ENCODE data around the gene ARHGAP35. TPM values are rescaled to one million over a fixed set of nuclear protein-coding genes. Genes with fewer than 3 reads are reported as not detected.

Gene ARHGAP35
- total and polyA plus RNA-seq, 10 of the 15 experiments (the other 5 are each of a cell fraction or from before 2014, with no cell fraction given), result 0.85 to 29.9 (median 11.5) TPM

DNA sequence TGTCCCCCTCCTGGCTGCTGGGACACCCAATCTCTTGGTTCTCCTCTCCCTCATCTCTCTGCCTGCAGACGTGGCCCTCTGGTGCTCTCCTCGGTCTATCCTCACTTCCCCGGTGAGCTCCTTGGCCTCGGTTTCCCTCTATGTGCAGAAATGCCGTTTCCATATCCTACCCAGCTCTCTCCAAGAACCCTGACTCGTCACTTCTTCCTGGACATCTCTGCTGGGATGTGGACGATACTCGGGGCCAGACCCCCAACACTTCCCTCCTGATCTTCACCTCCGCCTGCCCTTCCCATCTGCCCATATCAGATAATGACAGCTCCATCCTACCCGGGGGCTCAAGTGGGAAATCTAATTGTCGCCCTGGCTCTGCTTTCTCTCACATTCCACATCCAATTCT, 18.0 kb upstream of the ARHGAP35 start:
- in situ Hi-C loops (cut with MboI), result loop anchor here (5.0 kb wide), 1 partner anchor 90 kb away; no protein-coding TSS in a partner anchor
- intact Hi-C loops (cut with micrococcal nuclease; ENCODE audit: unreplicated experiment), result no loop called here
- 84% methylated on average over 11 of the region's 11 CpGs for WGBS (ENCODE audit: insufficient coverage, insufficient replicate concordance, low lambda C conversion rate, missing lambda C conversion rate)
- ChIA-PET RAD21 (ENCODE audit: unreplicated experiment) (interaction anchor here (1.1 kb wide), 1 partner anchor 18 kb away, joined by 3 read pairs; no protein-coding TSS in a partner anchor), POLR2A (no interaction called here), SMC1A (ENCODE audit: uncharacterized antibody, unreplicated experiment) (no interaction called here), CTCF (interaction anchor here (1.2 to 13.4 kb wide), 4 partner anchors 76 to 148 kb away, joined by 3 to 134 read pairs (median 70); no protein-coding TSS in a partner anchor)
- H3K4me1 ChIP-seq (ENCODE audit: control insufficient read depth, insufficient read depth, low read length), result no peaks in the 10 kb centered on the region
- no peak for DNase-seq (ENCODE audit: low read depth, low spot score)
- ATAC-seq, result no peak
- no peaks in the 10 kb centered on the region for H4K20me1 ChIP-seq (ENCODE audit: control insufficient read depth, insufficient read depth)
- BruUV-seq (replicated peaks), result no TSS peak
- no peaks in the 10 kb centered on the region for H3K79me2 ChIP-seq (ENCODE audit: control insufficient read depth, insufficient read depth, low read length)
- no peak overlapping the region for H3K4me3 ChIP-seq
- no peaks in the 10 kb centered on the region for H3K27me3 ChIP-seq (replicated peaks in 1 of 2; ENCODE audit: control insufficient read depth in 2 of 2, insufficient read depth in 2 of 2, low read length in 1 of 2)
- no peak for FAIRE-seq
- H3K9ac ChIP-seq (ENCODE audit: control insufficient read depth, insufficient read depth, low read length), result no peak overlapping the region
- no peak overlapping the region for H3K27ac ChIP-seq (ENCODE audit: control insufficient read depth, insufficient read depth)
- H3K9me3 ChIP-seq (replicated peaks; ENCODE audit: control insufficient read depth, insufficient read depth, low read length), result no peaks in the 10 kb centered on the region
- no peak overlapping the region for H2AFZ ChIP-seq (ENCODE audit: control insufficient read depth, low read depth, low read length)
- H3K36me3 ChIP-seq (ENCODE audit: control insufficient read depth in 2 of 2, insufficient read depth in 2 of 2, low read length in 1 of 2), result peaks cover 8 to 10% of the 10 kb centered on the region in 2 experiments; a peak in 3 of 4 replicates
- no peak overlapping the region for H3K4me2 ChIP-seq (ENCODE audit: control insufficient read depth, insufficient read depth)
- TF ChIP-seq STAT1 (conservative IDR thresholded peaks at IDR 0.05), result no peak
- TF ChIP-seq REST (IDR thresholded peaks at IDR 0.05; ENCODE audit: low read depth, low read length), result no peak
- TF ChIP-seq E2F8 (IDR thresholded peaks at IDR 0.05; ENCODE audit: low read depth, partially characterized antibody), result no peak
- TF ChIP-seq, protein P1, sequence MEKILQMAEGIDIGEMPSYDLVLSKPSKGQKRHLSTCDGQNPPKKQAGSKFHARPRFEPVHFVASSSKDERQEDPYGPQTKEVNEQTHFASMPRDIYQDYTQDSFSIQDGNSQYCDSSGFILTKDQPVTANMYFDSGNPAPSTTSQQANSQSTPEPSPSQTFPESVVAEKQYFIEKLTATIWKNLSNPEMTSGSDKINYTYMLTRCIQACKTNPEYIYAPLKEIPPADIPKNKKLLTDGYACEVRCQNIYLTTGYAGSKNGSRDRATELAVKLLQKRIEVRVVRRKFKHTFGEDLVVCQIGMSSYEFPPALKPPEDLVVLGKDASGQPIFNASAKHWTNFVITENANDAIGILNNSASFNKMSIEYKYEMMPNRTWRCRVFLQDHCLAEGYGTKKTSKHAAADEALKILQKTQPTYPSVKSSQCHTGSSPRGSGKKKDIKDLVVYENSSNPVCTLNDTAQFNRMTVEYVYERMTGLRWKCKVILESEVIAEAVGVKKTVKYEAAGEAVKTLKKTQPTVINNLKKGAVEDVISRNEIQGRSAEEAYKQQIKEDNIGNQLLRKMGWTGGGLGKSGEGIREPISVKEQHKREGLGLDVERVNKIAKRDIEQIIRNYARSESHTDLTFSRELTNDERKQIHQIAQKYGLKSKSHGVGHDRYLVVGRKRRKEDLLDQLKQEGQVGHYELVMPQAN (conservative IDR thresholded peaks at IDR 0.05), result no peak
- no peak for TF ChIP-seq GATAD2B (conservative IDR thresholded peaks at IDR 0.05; ENCODE audit: low read depth)
- no peak for TF ChIP-seq EP300 (IDR thresholded peaks at IDR 0.05; ENCODE audit: borderline replicate concordance in 1 of 2, control insufficient read depth in 1 of 2, low read depth in 2 of 2, low read length in 2 of 2)
- TF ChIP-seq E4F1 (IDR thresholded peaks at IDR 0.05; ENCODE audit: borderline replicate concordance, partially characterized antibody), result no peak
- TF ChIP-seq WRNIP1 (IDR thresholded peaks at IDR 0.05; ENCODE audit: borderline replicate concordance, low read depth, low read length), result no peak
- TF ChIP-seq, protein P2, sequence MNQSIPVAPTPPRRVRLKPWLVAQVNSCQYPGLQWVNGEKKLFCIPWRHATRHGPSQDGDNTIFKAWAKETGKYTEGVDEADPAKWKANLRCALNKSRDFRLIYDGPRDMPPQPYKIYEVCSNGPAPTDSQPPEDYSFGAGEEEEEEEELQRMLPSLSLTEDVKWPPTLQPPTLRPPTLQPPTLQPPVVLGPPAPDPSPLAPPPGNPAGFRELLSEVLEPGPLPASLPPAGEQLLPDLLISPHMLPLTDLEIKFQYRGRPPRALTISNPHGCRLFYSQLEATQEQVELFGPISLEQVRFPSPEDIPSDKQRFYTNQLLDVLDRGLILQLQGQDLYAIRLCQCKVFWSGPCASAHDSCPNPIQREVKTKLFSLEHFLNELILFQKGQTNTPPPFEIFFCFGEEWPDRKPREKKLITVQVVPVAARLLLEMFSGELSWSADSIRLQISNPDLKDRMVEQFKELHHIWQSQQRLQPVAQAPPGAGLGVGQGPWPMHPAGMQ (IDR thresholded peaks at IDR 0.05; ENCODE audit: borderline replicate concordance), result no peak
- TF ChIP-seq POLR2AphosphoS5 (IDR thresholded peaks at IDR 0.05; ENCODE audit: low read length), result no peak

All from GM12878 (cell line).